OCI-LY7 (cell line): ENCODE results near the gene VAMP4. TPM values are rescaled to one million over a fixed set of nuclear protein-coding genes. Genes with fewer than 3 reads are reported as not detected.

Experiments
- BruUV-seq: library from RNA; stranded (reverse); fragments of 400-500 nt; replicated peaks from 2 replicates; lab custom pipeline; 2021; lab: Mats Ljungman, UMichigan
- CTCF ChIA-PET: fragments of 300-600 bp; sonication (Branson Sonifier 250); formaldehyde crosslinking; loops from one replicate; lab custom pipeline; 2022; ENCODE audit warnings: antibody characterized with exemption; ENCODE audit not compliant: unreplicated experiment; lab: Charles Lee
- POLR2A ChIA-PET: fragments of 300-600 bp; sonication (Branson Sonifier 250); formaldehyde crosslinking; loops from one replicate; lab custom pipeline; 2022; ENCODE audit warnings: antibody characterized with exemption; lab: Charles Lee
- DNase-seq: peaks from one replicate; pipeline ENCODE4 v3.0.0-alpha.2; 2015; ENCODE audit warnings: low spot score
- H2AFZ ChIP-seq: fragments of 200-600 bp; sonication (generic), shearing (Covaris generic); 2 replicates; pipeline ENCODE4 v1.6.1; 2014; ENCODE audit warnings: mild to moderate bottlenecking, antibody characterized with exemption, low read length, moderate library complexity
- H3K27ac ChIP-seq: fragments of 200-600 bp; sonication (generic); 2 replicates; pipeline ENCODE4 v1.5.1; 2014; ENCODE audit warnings: mixed run types, low read depth, mild to moderate bottlenecking, moderate library complexity, low read length, inconsistent platforms; ENCODE audit not compliant: poor library complexity, severe bottlenecking
- H3K36me3 ChIP-seq: fragments of 200-600 bp; sonication (generic); 2 replicates; pipeline ENCODE4 v1.6.1; 2014; ENCODE audit warnings: mild to moderate bottlenecking, antibody characterized with exemption, low read length, moderate library complexity, mixed read lengths; ENCODE audit not compliant: insufficient read depth
- H3K4me1 ChIP-seq: fragments of 200-600 bp; sonication (generic); 2 replicates; pipeline ENCODE4 v1.5.1; 2014; ENCODE audit warnings: mild to moderate bottlenecking, low read length; ENCODE audit not compliant: insufficient read depth, poor library complexity, severe bottlenecking
- H3K4me2 ChIP-seq: fragments of 200-600 bp; sonication (generic); 2 replicates; pipeline ENCODE4 v1.6.1; 2014; ENCODE audit warnings: mild to moderate bottlenecking, low read length
- H3K4me3 ChIP-seq: fragments of 200-600 bp; sonication (generic); 2 replicates; pipeline ENCODE4 v1.5.1; 2014; ENCODE audit warnings: mild to moderate bottlenecking, low read depth, low read length; ENCODE audit not compliant: poor library complexity, severe bottlenecking
- H3K79me2 ChIP-seq: fragments of 200-600 bp; sonication (generic); 2 replicates; pipeline ENCODE4 v1.6.1; 2016; ENCODE audit warnings: low read depth, mild to moderate bottlenecking, low read length, moderate library complexity, mixed read lengths; ENCODE audit not compliant: insufficient read depth
- H3K9me2 ChIP-seq: fragments of 200-600 bp; sonication (generic); 2 replicates; pipeline ENCODE4 v1.6.1; 2016; ENCODE audit warnings: mild to moderate bottlenecking, low read length, mixed read lengths; ENCODE audit not compliant: insufficient read depth
- H3K9me3 ChIP-seq: fragments of 200-600 bp; sonication (generic); 2 replicates; pipeline ENCODE4 v1.6.1; 2014; ENCODE audit warnings: mild to moderate bottlenecking, mixed run types, low read length, mixed read lengths
- H4K20me1 ChIP-seq: fragments of 200-600 bp; sonication (generic); 2 replicates; pipeline ENCODE4 v1.6.1; 2014; ENCODE audit warnings: mild to moderate bottlenecking, antibody characterized with exemption, low read length, moderate library complexity, mixed read lengths; ENCODE audit not compliant: insufficient read depth
- CTCF ChIP-seq: fragments of 200-600 bp; sonication (generic); conservative IDR thresholded peaks from 2 replicates; pipeline ENCODE4 v1.5.1; 2014; ENCODE audit warnings: mild to moderate bottlenecking, antibody characterized with exemption, low read length, moderate library complexity, mixed read lengths
- EZH2phosphoT487 ChIP-seq: fragments of 200-600 bp; sonication (generic); IDR thresholded peaks from 2 replicates; pipeline ENCODE4 v1.6.1; 2018; ENCODE audit warnings: low read depth, borderline replicate concordance, mild to moderate bottlenecking, mixed run types, antibody characterized with exemption, low read length, moderate library complexity, mixed read lengths
- intact Hi-C: fragments of 100-400 bp; cut with micrococcal nuclease; formaldehyde crosslinking; loops from one replicate; pipeline ENCODE4 v1.10.0; 2022; ENCODE audit not compliant: unreplicated experiment
- small RNA-seq: library from RNA; depleted of rRNA; stranded (forward); fragments of <200 nt; gene quantifications from one replicate; pipeline ENCODE3, GENCODE V24; 2014
- total RNA-seq, 2 experiments: library from RNA; depleted of rRNA in 1 of 2; stranded (reverse); fragments of >200 nt in 1 of 2; shearing (Covaris generic) in 1 of 2; gene quantifications; 2 replicates each; pipeline ENCODE4 v1.2.3, GENCODE V29; 2014 to 2022

The VAMP4 gene
- total RNA-seq, 2 experiments from 2014 or later: 3.4 to 7.7 TPM

GRCh38 chr1:171652234-171652822 lies 89.5 kb downstream of the VAMP4 start, which contains the start of gene MYOC:
Gene MYOC, minus strand, starts transcription at chr1:171652688. Its CDS starts 77 bp downstream, at chr1:171652611.
- BruUV-seq: no TSS peak
- no peaks in the 10 kb centered on the region for H3K9me3 ChIP-seq
- H4K20me1 ChIP-seq: no peaks in the 10 kb centered on the region
- DNase-seq: no peak
- POLR2A ChIA-PET: interaction anchor here (1.1 kb wide), 1 partner anchor 35 kb away, joined by 4 read pairs; no protein-coding TSS in a partner anchor
- intact Hi-C loops: loop anchor here (10.0 kb wide), 1 partner anchor 62 kb away; no protein-coding TSS in a partner anchor
- H3K36me3 ChIP-seq: no peaks in the 10 kb centered on the region
- H2AFZ ChIP-seq: no peak within 1 kb of the TSS
- no peak within 1 kb of the TSS for H3K4me2 ChIP-seq
- no peaks in the 10 kb centered on the region for H3K79me2 ChIP-seq
- CTCF ChIA-PET: no interaction called here
- no peaks in the 10 kb centered on the region for H3K9me2 ChIP-seq
- no peak within 1 kb of the TSS for H3K27ac ChIP-seq
- no peak within 1 kb of the TSS for H3K4me3 ChIP-seq
- TF ChIP-seq EZH2phosphoT487: no peak
- no peak for TF ChIP-seq CTCF
- no peaks in the 10 kb centered on the region for H3K4me1 ChIP-seq

Small RNA genes lying within 50 kb of the gene (small RNA-seq; reads per million reads assigned to genes)
- gene RF00601: not detected

Other genes with a start within 250 kb of the VAMP4 start
- gene MYOCOS, start 119.8 kb downstream of the VAMP4 start, total RNA-seq (2014; rRNA removed; shearing (Covaris generic)): 0.16 TPM in 1 of 2 replicates, not detected in the other
- gene MYOCOS, start 119.8 kb downstream of the VAMP4 start, total RNA-seq (2022): 0.21 and 0.22 TPM in 2 replicates
- not detected in 2 replicates for gene MYOC, start 89.4 kb downstream of the VAMP4 start, total RNA-seq (2014; rRNA removed; shearing (Covaris generic))
- not detected in 2 replicates for gene MYOC, start 89.4 kb downstream of the VAMP4 start, total RNA-seq (2022)
- 22.2 and 28.3 TPM in 2 replicates for gene METTL13, start 39.6 kb upstream of the VAMP4 start, total RNA-seq (2014; rRNA removed; shearing (Covaris generic))
- gene METTL13, start 39.6 kb upstream of the VAMP4 start, total RNA-seq (2022): 27.5 and 35.4 TPM in 2 replicates
- gene DNM3, start 99.4 kb upstream of the VAMP4 start, total RNA-seq (2014; rRNA removed; shearing (Covaris generic)): 0.47 and 0.80 TPM in 2 replicates
- 0.30 and 0.61 TPM in 2 replicates for gene DNM3, start 99.4 kb upstream of the VAMP4 start, total RNA-seq (2022)